ENCODE results near the gene CFAP298.

DNA sequence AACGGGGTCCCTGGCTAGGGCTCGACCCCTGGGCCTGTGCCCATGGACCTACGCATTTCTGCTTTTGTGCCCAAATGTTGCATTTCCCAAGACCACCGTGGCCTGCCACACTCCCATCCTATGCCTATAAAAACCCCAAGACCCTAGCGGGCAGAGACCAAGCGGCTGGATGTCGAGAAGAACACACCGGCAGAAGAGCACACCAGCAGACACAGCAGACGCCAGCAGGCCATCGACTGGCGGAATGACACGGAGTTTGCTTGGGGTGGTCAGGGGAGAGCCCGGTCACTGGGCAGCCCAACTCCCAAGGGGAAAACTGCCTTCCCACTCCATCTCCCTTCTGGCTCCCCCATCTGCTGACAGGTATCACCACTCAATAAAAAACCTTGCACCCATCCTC is 31.2 kb downstream of the CFAP298 start:
- TF ChIP-seq, protein P1, sequence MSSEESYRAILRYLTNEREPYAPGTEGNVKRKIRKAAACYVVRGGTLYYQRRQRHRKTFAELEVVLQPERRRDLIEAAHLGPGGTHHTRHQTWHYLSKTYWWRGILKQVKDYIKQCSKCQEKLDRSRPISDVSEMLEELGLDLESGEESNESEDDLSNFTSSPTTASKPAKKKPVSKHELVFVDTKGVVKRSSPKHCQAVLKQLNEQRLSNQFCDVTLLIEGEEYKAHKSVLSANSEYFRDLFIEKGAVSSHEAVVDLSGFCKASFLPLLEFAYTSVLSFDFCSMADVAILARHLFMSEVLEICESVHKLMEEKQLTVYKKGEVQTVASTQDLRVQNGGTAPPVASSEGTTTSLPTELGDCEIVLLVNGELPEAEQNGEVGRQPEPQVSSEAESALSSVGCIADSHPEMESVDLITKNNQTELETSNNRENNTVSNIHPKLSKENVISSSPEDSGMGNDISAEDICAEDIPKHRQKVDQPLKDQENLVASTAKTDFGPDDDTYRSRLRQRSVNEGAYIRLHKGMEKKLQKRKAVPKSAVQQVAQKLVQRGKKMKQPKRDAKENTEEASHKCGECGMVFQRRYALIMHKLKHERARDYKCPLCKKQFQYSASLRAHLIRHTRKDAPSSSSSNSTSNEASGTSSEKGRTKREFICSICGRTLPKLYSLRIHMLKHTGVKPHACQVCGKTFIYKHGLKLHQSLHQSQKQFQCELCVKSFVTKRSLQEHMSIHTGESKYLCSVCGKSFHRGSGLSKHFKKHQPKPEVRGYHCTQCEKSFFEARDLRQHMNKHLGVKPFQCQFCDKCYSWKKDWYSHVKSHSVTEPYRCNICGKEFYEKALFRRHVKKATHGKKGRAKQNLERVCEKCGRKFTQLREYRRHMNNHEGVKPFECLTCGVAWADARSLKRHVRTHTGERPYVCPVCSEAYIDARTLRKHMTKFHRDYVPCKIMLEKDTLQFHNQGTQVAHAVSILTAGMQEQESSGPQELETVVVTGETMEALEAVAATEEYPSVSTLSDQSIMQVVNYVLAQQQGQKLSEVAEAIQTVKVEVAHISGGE (tag by site-specific recombination; conservative IDR thresholded peaks at IDR 0.05; ENCODE audit: low read depth): no peak
- TF ChIP-seq ZNF248 (tag by site-specific recombination; IDR thresholded peaks at IDR 0.05) (no peak), YY1 (tag by site-specific recombination; IDR thresholded peaks at IDR 0.05) (no peak), ZBTB21 (tag by site-specific recombination; IDR thresholded peaks at IDR 0.05) (no peak), ZNF830 (tag by site-specific recombination; IDR thresholded peaks at IDR 0.05; ENCODE audit: low read depth) (no peak), ZNF121 (tag by site-specific recombination; IDR thresholded peaks at IDR 0.05) (no peak), FEZF1 (tag by site-specific recombination; IDR thresholded peaks at IDR 0.05) (no peak)
- TF ChIP-seq, protein P2, sequence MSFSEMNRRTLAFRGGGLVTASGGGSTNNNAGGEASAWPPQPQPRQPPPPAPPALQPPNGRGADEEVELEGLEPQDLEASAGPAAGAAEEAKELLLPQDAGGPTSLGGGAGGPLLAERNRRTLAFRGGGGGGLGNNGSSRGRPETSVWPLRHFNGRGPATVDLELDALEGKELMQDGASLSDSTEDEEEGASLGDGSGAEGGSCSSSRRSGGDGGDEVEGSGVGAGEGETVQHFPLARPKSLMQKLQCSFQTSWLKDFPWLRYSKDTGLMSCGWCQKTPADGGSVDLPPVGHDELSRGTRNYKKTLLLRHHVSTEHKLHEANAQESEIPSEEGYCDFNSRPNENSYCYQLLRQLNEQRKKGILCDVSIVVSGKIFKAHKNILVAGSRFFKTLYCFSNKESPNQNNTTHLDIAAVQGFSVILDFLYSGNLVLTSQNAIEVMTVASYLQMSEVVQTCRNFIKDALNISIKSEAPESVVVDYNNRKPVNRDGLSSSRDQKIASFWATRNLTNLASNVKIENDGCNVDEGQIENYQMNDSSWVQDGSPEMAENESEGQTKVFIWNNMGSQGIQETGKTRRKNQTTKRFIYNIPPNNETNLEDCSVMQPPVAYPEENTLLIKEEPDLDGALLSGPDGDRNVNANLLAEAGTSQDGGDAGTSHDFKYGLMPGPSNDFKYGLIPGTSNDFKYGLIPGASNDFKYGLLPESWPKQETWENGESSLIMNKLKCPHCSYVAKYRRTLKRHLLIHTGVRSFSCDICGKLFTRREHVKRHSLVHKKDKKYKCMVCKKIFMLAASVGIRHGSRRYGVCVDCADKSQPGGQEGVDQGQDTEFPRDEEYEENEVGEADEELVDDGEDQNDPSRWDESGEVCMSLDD (tag by site-specific recombination; IDR thresholded peaks at IDR 0.05): no peak
- TF ChIP-seq, protein P3, sequence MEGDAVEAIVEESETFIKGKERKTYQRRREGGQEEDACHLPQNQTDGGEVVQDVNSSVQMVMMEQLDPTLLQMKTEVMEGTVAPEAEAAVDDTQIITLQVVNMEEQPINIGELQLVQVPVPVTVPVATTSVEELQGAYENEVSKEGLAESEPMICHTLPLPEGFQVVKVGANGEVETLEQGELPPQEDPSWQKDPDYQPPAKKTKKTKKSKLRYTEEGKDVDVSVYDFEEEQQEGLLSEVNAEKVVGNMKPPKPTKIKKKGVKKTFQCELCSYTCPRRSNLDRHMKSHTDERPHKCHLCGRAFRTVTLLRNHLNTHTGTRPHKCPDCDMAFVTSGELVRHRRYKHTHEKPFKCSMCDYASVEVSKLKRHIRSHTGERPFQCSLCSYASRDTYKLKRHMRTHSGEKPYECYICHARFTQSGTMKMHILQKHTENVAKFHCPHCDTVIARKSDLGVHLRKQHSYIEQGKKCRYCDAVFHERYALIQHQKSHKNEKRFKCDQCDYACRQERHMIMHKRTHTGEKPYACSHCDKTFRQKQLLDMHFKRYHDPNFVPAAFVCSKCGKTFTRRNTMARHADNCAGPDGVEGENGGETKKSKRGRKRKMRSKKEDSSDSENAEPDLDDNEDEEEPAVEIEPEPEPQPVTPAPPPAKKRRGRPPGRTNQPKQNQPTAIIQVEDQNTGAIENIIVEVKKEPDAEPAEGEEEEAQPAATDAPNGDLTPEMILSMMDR (tag by site-specific recombination; IDR thresholded peaks at IDR 0.05): no peak
- TF ChIP-seq, protein P4, sequence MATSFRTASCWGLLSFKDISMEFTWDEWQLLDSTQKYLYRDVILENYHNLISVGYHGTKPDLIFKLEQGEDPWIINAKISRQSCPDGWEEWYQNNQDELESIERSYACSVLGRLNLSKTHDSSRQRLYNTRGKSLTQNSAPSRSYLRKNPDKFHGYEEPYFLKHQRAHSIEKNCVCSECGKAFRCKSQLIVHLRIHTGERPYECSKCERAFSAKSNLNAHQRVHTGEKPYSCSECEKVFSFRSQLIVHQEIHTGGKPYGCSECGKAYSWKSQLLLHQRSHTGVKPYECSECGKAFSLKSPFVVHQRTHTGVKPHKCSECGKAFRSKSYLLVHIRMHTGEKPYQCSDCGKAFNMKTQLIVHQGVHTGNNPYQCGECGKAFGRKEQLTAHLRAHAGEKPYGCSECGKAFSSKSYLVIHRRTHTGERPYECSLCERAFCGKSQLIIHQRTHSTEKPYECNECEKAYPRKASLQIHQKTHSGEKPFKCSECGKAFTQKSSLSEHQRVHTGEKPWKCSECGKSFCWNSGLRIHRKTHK (tag by site-specific recombination; IDR thresholded peaks at IDR 0.05): no peak
